NOMO-1 treated with DMSO at 0.1 percent for 48 hours (cell line): ENCODE measurements around the gene EXTL1.
"Not testable (repeated sequence)": the region's sequence is repeated elsewhere in the genome, so short reads cannot be mapped to it uniquely, and the experiment has no call there.

ENCODE experiments used
- DNase-seq: peaks from one replicate; lab custom pipeline; 2025; ENCODE audit not compliant: unreplicated experiment; lab: John Stamatoyannopoulos, UW

Gene EXTL1

DNA sequence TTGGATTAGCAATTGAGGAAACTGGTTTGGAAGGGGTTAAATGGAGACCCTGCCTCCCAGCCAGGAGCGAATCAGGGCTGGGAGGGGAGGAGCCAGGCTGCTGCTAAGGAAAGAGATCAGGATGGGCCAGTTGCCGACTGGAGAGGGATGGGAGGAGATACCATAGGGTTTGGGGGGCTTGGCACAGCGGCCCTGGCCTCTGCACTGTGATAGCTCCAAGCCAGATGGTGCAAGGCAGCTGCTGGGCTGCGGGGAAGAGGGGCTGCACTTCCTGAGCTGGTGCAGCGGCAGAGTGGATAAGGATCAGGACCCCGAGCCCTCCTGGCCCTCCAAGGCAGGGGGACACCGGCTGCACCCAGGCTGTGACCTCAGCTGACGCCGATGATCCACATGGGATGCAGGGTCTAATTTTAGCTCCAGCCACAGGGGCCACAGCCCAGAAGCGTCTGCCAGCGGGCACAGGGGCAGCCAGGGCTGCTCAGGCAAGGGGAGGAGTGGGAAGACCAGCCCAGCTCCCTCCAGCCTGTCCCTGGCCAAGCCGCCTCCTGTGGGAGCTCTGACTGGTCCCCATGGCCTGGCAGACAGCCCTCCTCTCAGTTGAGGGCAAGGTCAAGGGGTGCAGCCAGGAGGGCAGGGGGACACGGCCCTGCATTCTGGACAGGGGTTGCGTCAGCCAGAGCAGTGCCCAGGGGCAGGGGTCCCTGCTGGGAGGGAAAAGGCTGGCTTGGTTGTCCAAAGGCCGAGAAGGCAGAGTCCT is at the start of gene EXTL1:
EXTL1 (plus strand) TSS at position 129 of the 757 bp plus-strand sequence. CDS start 872 bp downstream, outside the sequence.
- no peak for DNase-seq

- no peak for DNase-seq
Observed at GRCh38 chr1:25971811-25972180, 49.8 kb upstream of the EXTL1 start.

- no peak for DNase-seq
Observed at GRCh38 chr1:25973610-25974321, 47.8 kb upstream of the EXTL1 start.

- DNase-seq = no peak
Observed at GRCh38 chr1:25977801-25978200, 43.8 kb upstream of the EXTL1 start.

DNA sequence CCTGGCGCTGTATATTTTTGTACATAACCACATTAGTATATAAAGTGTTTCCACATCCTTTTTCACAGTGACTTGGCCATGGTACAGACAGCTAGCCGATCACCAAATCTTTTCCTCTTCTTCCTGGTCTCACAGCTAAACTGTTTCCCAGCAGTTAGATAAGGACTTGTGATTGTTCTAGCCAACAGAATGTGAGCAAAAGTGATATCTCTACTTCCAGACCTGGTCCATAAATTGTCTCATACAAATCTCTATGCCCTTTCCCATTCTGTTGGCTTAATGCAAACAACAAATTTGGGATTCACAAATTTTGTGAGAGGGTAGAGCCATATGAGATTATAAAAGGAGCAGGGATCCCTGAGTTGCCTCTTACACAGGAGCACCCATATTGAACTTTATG is 43.2 kb upstream of the EXTL1 start:
- DNase-seq = no peak

GRCh38 chr1:25979210-25979609 is 42.4 kb upstream of the EXTL1 start:
- no peak for DNase-seq

DNA sequence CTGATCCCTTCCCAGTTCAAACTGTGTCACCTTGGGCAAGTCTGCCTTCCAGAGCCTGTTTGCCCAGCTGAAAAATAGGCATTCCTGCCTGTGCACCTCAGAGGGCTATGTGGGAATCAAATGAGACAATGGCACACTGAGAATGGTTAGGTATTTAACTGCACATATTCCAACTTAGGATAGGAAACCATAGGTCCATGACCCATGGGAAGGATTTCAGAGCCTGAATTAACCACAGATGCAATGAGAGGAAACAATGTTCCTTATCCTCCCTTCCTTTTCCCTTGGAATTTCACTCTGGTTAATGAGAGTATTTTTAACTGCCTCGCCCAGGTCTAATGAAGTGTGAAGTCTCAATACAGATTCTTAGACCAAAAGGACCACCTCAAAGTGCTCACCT is 36.4 kb upstream of the EXTL1 start:
- DNase-seq = no peak

DNA sequence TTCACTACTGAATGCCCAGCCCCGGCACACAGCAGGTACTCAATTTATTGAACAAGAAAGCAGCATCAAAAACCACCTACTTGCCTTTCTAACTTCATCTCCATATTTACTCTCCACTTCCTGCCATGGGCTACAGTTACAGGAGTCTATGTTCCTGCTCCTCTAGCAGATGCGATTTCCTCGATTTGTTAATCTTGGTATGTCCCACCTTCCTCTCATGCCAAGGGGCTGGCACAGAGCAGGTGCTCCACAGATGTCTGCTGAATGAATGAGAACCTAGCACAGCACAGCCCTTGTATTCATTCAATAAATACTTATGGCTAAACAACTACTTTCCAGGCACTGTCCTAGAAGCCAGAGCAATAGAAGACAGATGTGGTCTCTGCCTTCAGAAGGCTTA is 35.9 kb upstream of the EXTL1 start:
- DNase-seq = no peak

GRCh38 chr1:25986773-25987172 is 34.8 kb upstream of the EXTL1 start:
- not testable (repeated sequence) for DNase-seq

DNA sequence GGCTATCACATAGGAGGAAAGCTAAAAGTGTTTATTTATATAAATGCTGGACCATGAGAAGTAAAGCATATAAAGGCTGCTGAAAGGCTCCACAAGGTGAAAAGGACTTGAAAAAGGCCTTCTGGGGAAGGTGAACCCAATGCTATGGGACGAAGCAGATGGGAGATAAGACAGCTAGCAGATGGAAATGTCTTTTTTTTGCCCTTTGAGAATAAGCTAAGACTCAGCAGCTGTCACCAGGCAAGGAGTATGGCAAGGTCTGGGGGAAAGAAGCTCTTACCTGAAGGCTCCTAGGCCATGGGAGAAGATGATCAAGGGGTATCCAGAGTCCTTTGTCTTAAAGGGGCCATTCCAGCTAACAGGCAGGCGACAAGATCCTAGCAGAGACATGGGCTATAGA is 33.6 kb upstream of the EXTL1 start:
- no peak for DNase-seq

DNA sequence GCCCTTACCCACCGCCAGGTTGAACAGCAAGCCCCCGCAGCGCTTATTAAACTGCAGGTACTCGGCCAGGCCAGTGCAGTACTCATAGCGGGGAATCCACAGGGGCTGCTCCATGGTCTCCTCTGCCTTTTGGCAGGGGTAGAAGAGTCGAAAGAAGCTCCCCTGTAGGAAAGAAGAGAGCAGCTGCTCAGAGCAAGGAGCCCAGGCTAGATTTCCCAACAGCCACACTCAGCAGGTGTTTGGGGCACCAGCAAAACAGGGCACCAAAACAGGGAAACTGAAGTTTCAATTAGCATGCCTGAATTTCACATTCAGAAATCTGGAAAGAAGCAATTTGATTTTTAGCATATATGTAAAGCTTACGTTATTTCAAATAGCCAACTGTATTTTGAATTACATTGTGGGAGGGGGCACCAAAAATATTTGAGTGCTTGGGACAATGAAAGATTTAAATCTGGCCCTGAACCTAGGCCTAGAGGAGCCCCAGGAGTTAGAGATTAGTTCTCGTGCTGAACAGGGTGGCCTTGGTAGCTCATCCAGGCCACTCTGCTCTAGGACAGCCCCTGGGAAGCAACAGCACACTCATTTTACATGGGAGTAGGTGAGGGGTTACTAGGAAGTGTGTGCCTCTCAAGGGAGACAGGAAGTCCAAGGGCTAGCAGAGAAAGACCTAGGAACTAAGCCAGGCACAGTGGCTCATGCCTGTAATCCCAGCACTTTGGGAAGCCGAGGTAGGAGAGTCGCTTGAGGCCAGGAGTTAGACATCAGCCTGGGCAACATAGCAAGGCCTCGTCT is 31.9 kb upstream of the EXTL1 start:
- no peak for DNase-seq

- DNase-seq = no peak
Observed at GRCh38 chr1:25990251-25990650, 31.3 kb upstream of the EXTL1 start.

GRCh38 chr1:25990702-25991395 is 30.7 kb upstream of the EXTL1 start:
- DNase-seq = no peak

GRCh38 chr1:25991937-25992688 is 29.5 kb upstream of the EXTL1 start:
- no peak for DNase-seq

DNA sequence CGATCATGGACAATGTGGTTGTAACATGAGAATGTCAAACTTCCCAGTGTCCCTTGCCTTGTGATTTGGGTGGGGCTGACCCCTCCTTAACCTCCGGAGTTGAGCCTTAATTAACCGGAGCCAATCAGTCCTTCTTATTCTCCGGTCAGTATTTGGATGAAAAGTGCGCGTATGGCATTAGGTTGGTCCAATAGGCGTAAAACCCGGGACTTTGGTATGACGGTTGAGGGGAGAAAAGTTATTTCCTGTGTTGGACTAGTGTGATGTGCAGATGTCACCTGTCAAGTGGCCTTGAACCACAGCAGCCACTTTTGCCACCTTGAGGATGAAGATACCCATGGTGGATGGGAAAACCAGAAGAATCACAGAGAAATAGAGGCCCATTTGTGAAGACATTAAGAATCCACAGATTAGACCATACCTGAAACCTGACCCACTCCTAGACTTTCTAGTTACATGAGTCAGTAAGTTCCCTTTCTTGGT is 28.8 kb upstream of the EXTL1 start:
- DNase-seq = no peak

GRCh38 chr1:25993197-25993951 is 28.2 kb upstream of the EXTL1 start:
- DNase-seq = no peak

- no peak for DNase-seq
Observed at GRCh38 chr1:25994402-25995150, 27.0 kb upstream of the EXTL1 start.

DNA sequence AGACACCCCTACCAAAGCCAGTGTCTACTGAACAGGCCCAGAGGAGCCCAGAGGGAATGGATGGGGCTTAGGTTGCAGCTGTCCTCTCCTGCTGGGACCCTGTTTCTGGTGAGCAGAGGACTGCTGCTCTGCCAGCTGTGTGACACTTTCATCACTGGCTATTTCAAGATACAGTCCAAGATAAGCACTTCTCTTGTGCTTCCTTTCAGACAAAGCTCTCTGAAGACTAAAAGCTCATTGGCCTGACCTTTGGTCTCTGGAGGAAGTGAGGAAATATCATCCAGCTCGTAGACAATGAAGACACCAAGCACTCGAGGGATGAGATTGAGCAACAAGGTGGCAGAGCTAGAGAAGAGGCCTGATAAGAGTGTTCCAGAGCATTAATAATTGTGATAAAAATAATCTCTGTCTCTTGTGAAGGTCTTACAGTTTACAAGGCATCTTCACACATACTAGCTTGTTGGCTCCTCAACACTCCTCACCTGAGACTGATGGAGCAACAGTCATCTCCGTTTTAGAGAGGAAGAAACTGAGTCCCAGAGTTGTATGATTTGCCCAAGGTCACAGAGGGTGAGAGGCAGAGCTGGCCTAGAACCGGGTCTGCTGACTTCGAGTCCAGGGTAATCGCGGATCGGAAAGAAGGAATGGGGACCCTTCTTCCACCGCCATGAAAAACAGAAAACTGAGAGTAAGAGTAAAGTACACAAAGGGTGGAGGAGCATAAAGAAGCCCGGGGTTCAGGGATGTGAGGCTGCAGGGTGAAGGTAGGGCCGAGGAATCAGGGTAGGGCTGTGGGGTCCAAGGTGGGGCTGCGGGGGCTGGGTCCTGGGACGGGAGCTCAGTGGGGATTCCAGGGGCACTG is 24.4 kb upstream of the EXTL1 start:
- DNase-seq = peak; percentile 98
